Esophagus squamous epithelium (tissue), 5 donors: ENCODE data around the gene RAI14. TPM values are rescaled to one million over a fixed set of nuclear protein-coding genes. Genes with fewer than 3 reads are reported as not detected.

Experiments
- DNase-seq: peaks from one replicate; lab custom pipeline; 2025; lab: John Stamatoyannopoulos, UW
- H3K27ac ChIP-seq, 4 donors: fragments of 200-600 bp; sonication (generic); one replicate each; pipeline ENCODE4 v1.5.1; 2016 to 2019; ENCODE audit warnings: mild to moderate bottlenecking in 1 of 4
- H3K27me3 ChIP-seq, 4 donors: fragments of 200-600 bp; sonication (generic); 1 replicate in 3 of 4; 2 replicates in 1 of 4; pipeline versions ENCODE4 v1.5.1 to v1.6.0; 2017 to 2021; ENCODE audit warnings: antibody characterized with exemption in 1 of 4
- H3K36me3 ChIP-seq, 3 donors: fragments of 200-600 bp; sonication (generic); one replicate each; pipeline ENCODE4 v1.5.1; 2016 to 2019
- H3K4me1 ChIP-seq, 3 donors: fragments of 200-600 bp; sonication (generic); one replicate each; pipeline ENCODE4 v1.5.1; 2017 to 2019
- H3K4me3 ChIP-seq, 4 donors: fragments of 200-600 bp; sonication (generic); 1 replicate in 3 of 4; 2 replicates in 1 of 4; pipeline ENCODE4 v1.5.1; 2016 to 2019; ENCODE audit warnings: mild to moderate bottlenecking in 2 of 4, moderate library complexity in 1 of 4
- H3K9me3 ChIP-seq, 3 donors: fragments of 200-600 bp; sonication (generic); one replicate each; pipeline ENCODE4 v1.5.1; 2016 to 2019
- POLR2A ChIP-seq, 4 donors: fragments of 450-650 bp; IDR thresholded peaks; one replicate each; pipeline ENCODE4 v1.6.1; 2017; ENCODE audit warnings: antibody characterized with exemption in 4 of 4, mild to moderate bottlenecking in 4 of 4, moderate library complexity in 3 of 4
- WGBS, 2 donors: methylation state at CpG; one replicate each; pipeline ENCODE4 v1.1.5; 2018; 5-methylcytosine and 5-hydroxymethylcytosine counted together
- intact Hi-C: fragments of 100-400 bp; cut with DNase I; formaldehyde crosslinking; loops from one replicate; pipeline ENCODE4 v1.15.0; 2022
- total RNA-seq, 4 donors: library from RNA; depleted of rRNA; stranded (reverse); fragments of >200 nt; gene quantifications; one replicate each; pipeline ENCODE4 v1.1.0, GENCODE V29; 2016
- TF ChIP-seq, protein P1 (sequence below), 6 experiments: fragments of 450-650 bp in 4 of 6; fragments of 200-600 bp in 2 of 6; sonication (generic) in 2 of 6; IDR thresholded peaks; one replicate each; pipeline ENCODE4 v1.5.1; 2016 to 2019; ENCODE audit warnings: antibody characterized with exemption in 6 of 6, mild to moderate bottlenecking in 4 of 6, moderate library complexity in 4 of 6
- donor health status: DM: yes; HTN: yes; CAD: no.

Gene RAI14
- total RNA-seq, 4 donors from 2014 or later: 5.2 to 18.7 (median 9.0) TPM

DNA sequence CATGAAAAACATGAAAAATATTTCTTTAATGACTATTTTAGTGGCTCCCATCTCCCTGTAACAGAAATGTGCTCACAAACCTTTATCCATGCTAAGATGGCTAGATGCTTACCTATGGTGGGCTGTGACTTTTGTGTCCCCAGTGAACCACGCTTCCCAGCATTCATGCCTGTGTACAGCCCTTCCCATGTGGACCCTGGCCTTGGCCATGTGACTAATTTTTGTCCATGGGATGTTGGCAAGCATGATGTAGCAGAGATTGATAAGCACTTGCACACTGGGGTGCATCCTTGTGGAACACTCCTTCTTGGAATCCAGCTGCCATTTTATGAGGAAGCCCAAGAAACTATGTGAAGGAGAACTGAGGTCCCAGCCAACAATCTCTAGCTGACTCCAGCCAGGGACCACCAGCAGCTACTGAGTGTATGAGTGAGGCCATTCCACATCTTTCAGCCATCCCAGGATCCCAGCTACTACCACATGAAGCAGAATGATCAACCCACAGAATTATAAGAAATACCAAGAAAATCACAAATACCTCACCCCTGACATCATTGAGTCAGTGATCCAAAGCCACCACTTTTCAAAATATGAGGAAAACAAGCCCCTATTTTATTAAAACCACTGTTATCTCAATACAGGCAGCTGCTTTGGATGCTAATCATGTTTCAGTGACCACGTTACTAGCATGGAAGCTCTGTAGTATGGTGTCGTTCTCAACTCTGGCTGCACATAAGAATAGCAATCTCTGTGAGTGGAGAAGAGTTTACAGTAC is 16.1 kb upstream of the RAI14 start:
- Histone ChIP-seq H3K36me3 (no peaks in the 10 kb centered on the region), H3K27me3 (no peaks in the 10 kb centered on the region), H3K9me3 (no peaks in the 10 kb centered on the region), H3K27ac (no peak overlapping the region), H3K4me1 (no peaks in the 10 kb centered on the region), H3K4me3 (no peak overlapping the region)
- TF ChIP-seq, protein P1, sequence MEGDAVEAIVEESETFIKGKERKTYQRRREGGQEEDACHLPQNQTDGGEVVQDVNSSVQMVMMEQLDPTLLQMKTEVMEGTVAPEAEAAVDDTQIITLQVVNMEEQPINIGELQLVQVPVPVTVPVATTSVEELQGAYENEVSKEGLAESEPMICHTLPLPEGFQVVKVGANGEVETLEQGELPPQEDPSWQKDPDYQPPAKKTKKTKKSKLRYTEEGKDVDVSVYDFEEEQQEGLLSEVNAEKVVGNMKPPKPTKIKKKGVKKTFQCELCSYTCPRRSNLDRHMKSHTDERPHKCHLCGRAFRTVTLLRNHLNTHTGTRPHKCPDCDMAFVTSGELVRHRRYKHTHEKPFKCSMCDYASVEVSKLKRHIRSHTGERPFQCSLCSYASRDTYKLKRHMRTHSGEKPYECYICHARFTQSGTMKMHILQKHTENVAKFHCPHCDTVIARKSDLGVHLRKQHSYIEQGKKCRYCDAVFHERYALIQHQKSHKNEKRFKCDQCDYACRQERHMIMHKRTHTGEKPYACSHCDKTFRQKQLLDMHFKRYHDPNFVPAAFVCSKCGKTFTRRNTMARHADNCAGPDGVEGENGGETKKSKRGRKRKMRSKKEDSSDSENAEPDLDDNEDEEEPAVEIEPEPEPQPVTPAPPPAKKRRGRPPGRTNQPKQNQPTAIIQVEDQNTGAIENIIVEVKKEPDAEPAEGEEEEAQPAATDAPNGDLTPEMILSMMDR (IDR thresholded peaks at IDR 0.05): no peak
- no peak for TF ChIP-seq POLR2A (IDR thresholded peaks at IDR 0.05)
- intact Hi-C loops: no loop called here
- no peak for DNase-seq
- 74 to 90% methylated on average over 3 of the region's 3 CpGs for WGBS, 2 donors

DNA sequence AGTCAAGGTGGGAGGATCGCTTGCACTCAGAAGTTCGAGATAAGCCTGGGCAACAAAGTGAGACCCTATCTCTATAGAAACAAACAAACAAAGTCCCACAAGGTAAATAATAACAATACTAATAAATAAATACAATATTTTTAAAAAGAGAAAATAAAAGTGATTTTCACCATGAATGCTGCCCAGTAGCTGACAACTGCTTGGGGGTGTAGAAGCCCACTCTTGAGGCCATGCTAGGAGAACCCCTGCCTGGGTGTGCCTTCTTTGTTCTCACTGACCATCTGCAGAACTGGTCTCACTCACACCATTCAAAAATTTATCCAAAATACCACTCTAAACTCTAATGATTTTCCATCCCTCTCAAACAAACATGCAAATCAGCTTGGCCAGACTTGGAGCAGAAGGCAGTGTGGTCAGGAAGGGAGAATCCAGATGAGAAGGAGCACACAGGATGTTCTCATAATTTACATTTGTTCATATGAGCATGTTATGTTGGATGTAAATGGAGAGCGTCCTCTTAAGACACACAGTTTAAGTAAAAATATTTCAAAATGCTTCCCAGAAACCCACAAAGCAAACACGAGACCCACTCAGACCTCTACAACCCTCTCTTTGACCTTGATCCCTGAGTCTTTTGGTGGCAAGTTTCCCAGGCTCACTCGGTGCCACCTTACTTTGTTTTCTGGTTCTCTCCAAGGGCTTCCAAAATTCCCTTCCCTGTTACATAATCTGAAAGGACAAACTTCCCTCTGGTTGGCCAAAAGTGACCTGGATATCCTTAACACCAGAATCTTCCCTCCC is 7.9 kb upstream of the RAI14 start:
- Histone ChIP-seq H3K4me3 (no peak overlapping the region), H3K9me3 (no peaks in the 10 kb centered on the region), H3K27me3 (no peaks in the 10 kb centered on the region), H3K36me3 (no peaks in the 10 kb centered on the region), H3K27ac (no peak overlapping the region), H3K4me1 (no peaks in the 10 kb centered on the region)
- intact Hi-C loops: no loop called here
- no peak for DNase-seq
- TF ChIP-seq, protein P1 (IDR thresholded peaks at IDR 0.05): no peak
- no peak for TF ChIP-seq POLR2A (IDR thresholded peaks at IDR 0.05)
- WGBS, 2 donors: 60 to 67% methylated on average over 5 of the region's 5 CpGs

DNA sequence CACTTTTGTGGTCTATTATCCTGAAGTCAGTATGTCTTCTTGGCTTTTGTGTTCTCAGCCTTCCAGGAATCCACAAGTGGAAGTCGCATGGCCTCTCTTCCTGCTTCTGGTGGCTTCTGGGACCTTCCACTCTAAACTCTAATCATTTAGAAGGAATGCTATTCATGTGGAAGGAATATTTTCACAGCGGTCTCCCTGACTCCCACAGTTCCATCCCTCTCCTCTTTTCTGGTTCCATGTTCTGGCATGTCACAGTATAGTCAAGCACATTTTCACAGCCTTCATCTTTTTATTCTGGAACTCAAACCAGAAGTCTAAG is 7.3 kb upstream of the RAI14 start:
- DNase-seq: no peak

DNA sequence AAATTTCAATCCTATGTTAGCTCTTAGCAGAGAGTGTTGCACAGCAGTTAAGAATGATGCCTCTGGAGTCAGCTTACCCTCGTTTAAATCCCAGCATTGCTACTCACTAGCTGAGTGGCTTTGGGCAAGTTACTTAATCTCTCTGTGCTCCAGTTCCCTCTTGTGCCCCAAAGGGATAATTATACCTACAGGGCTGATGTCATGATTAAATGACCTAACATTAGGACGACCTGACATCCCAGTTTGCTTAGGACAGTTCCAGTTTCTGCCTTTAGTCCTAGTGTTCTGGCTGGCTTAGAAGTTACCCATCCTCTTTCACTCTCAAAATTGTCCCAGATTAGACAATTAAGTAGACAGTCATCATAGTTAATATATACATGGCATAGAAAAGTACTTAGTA is 4.3 kb upstream of the RAI14 start:
- no peak overlapping the region for H3K27ac ChIP-seq
- H3K4me3 ChIP-seq: no peak overlapping the region
- WGBS, 2 donors: 27 to 42% methylated on average over 2 of the region's 2 CpGs
- H3K36me3 ChIP-seq: no peaks in the 10 kb centered on the region
- no peak for DNase-seq
- intact Hi-C loops: no loop called here
- H3K9me3 ChIP-seq: no peaks in the 10 kb centered on the region
- TF ChIP-seq, protein P1 (IDR thresholded peaks at IDR 0.05): no peak
- no peak for TF ChIP-seq POLR2A (IDR thresholded peaks at IDR 0.05)
- peaks cover 0 to 15% (median under 1%) of the 10 kb centered on the region in 3 donors for H3K4me1 ChIP-seq
- H3K27me3 ChIP-seq: peaks cover 0 to 2% (median 0%) of the 10 kb centered on the region in 4 donors

More for the DNA sequence above, 7.3 kb upstream of the RAI14 start:
- TF ChIP-seq POLR2A (IDR thresholded peaks at IDR 0.05): no peak
- TF ChIP-seq, protein P1 (IDR thresholded peaks at IDR 0.05): no peak
- Histone ChIP-seq H3K27ac (no peak overlapping the region), H3K27me3 (no peaks in the 10 kb centered on the region), H3K36me3 (no peaks in the 10 kb centered on the region), H3K9me3 (no peaks in the 10 kb centered on the region), H3K4me1 (no peaks in the 10 kb centered on the region), H3K4me3 (no peak overlapping the region)
- WGBS, 2 donors: 72 to 84% methylated on average over 2 of the region's 2 CpGs
- intact Hi-C loops: no loop called here

DNA sequence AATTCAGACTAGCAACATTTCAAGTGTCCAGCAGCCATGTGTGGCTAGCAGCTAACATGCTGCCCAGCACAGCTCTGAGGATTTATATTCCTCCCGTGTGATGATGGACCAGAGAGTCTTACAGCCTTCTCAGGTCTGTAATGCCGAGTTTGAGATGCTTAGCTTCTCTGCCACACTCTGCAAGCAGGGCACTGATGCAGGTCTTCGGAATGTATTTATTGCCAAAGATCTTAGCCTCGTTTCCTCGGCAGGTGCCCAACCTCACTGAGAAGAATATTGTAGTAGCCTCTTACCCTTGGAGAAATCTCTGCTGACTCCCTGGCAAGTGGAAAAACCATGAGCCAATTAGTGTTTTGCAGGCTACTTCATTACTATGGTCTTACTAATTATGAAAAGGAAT is 3.7 kb upstream of the RAI14 start:
- H3K27ac ChIP-seq: no peak overlapping the region
- no peaks in the 10 kb centered on the region for H3K36me3 ChIP-seq
- H3K4me1 ChIP-seq: peaks cover 5 to 22% (median 5%) of the 10 kb centered on the region in 3 donors
- intact Hi-C loops: no loop called here
- no peak for TF ChIP-seq POLR2A (IDR thresholded peaks at IDR 0.05)
- WGBS, 2 donors: 70% methylated on average over 5 of the region's 5 CpGs
- H3K27me3 ChIP-seq: peaks cover 0 to 7% (median 0%) of the 10 kb centered on the region in 4 donors
- DNase-seq: no peak
- H3K9me3 ChIP-seq: no peaks in the 10 kb centered on the region
- H3K4me3 ChIP-seq: no peak overlapping the region
